ENCODE data around the gene SNPH.

Gene SNPH

GRCh38 chr20:1307571-1307971 lies 41.5 kb downstream of the SNPH start:
- no peak for FAIRE-seq

GRCh38 chr20:1308067-1308701 lies 42.1 kb downstream of the SNPH start:
- FAIRE-seq: no peak

- no peak for FAIRE-seq
These were observed 42.6 kb downstream of the SNPH start for GRCh38 chr20:1308702-1309095.

GRCh38 chr20:1309439-1309847 lies 43.3 kb downstream of the SNPH start:
- FAIRE-seq: no peak

GRCh38 chr20:1310071-1310470 lies 44.0 kb downstream of the SNPH start:
- FAIRE-seq: no peak

- FAIRE-seq: no peak
These were observed 44.6 kb downstream of the SNPH start for GRCh38 chr20:1310506-1311190.

GRCh38 chr20:1312308-1312707 lies 46.2 kb downstream of the SNPH start:
- no peak for FAIRE-seq

- no peak for FAIRE-seq
These were observed 46.8 kb downstream of the SNPH start for GRCh38 chr20:1312904-1313235.

- no peak for FAIRE-seq
These were observed 47.3 kb downstream of the SNPH start for GRCh38 chr20:1313236-1313964.

GRCh38 chr20:1315804-1316203 lies 49.7 kb downstream of the SNPH start:
- no peak for FAIRE-seq

GRCh38 chr20:1317545-1318255 lies 51.6 kb downstream of the SNPH start:
- FAIRE-seq: no peak

- no peak for FAIRE-seq
These were observed 53.0 kb downstream of the SNPH start for GRCh38 chr20:1319051-1319450.

- FAIRE-seq: no peak
These were observed 53.4 kb downstream of the SNPH start for GRCh38 chr20:1319462-1319861.

GRCh38 chr20:1320016-1320415 lies 53.9 kb downstream of the SNPH start:
- no peak for FAIRE-seq

GRCh38 chr20:1320902-1321653 lies 55.0 kb downstream of the SNPH start:
- FAIRE-seq: no peak

GRCh38 chr20:1321654-1321939 lies 55.5 kb downstream of the SNPH start:
- no peak for FAIRE-seq

GRCh38 chr20:1322511-1323245 lies 56.6 kb downstream of the SNPH start:
- no peak for FAIRE-seq

- no peak for FAIRE-seq
These were observed 57.2 kb downstream of the SNPH start for GRCh38 chr20:1323256-1323655.

GRCh38 chr20:1323830-1324597 lies 57.9 kb downstream of the SNPH start:
- FAIRE-seq: no peak

- FAIRE-seq: no peak
These were observed 58.6 kb downstream of the SNPH start for GRCh38 chr20:1324598-1325172.

All from islet of Langerhans (tissue), 1 donor.